ELR (cell line): ENCODE results near the gene PTRH1.

Source experiments
- DNase-seq: peaks from one replicate; pipeline ENCODE4 v3.0.0-alpha.2; 2015; ENCODE audit warnings: low read depth

The PTRH1 gene

GRCh38 chr9:127741831-127742434, 26.5 kb upstream of the PTRH1 start:
- DNase-seq, result peak; percentile 85

- DNase-seq, result no peak
These were observed 24.3 kb upstream of the PTRH1 start for GRCh38 chr9:127739614-127740330.

- no peak for DNase-seq
These were observed 23.2 kb upstream of the PTRH1 start for GRCh38 chr9:127738666-127739065.

DNA sequence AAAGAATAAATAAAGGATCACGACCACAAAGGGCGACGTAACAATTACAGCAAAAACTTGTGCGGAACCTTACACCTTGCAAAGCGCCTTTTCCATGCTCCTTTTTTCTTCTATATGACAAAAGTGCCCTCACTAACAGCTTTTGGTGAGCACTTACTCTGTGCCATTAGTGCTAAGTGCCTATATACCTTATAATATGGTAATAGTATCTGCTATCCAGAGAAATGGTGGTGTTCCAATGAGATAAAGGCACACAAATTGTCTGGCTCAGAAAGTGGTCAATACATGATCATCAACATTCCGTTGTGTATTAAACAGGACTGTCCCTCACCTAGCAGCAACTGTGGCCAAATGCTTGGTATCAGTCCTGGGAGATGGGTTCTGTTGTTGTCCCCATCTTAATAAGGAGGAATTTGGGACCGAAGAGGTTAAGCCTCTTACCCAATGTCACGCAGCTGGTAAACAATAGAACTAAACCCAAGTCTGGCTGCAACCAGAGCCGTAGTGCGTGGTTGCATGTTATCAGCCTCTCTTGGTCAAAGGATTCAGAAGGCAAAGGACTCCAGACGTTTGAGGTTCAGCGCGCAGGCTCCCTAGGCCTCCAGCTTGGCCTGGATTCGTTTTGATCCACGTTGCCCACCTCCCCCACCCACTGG, 20.2 kb upstream of the PTRH1 start:
- DNase-seq, result no peak

- peak; percentile 98 for DNase-seq
These were observed 19.5 kb upstream of the PTRH1 start, which contains the start of gene TOR2A for GRCh38 chr9:127734747-127735529. TSS of gene TOR2A (minus strand) at chr9:127735294. CDS start at chr9:127735270, 24 bp downstream.

- DNase-seq, result no peak
These were observed 18.8 kb upstream of the PTRH1 start for GRCh38 chr9:127734247-127734746.

- DNase-seq, result no peak
These were observed 18.2 kb upstream of the PTRH1 start for GRCh38 chr9:127733614-127734013.

GRCh38 chr9:127732444-127732843, 17.0 kb upstream of the PTRH1 start:
- DNase-seq, result no peak

DNA sequence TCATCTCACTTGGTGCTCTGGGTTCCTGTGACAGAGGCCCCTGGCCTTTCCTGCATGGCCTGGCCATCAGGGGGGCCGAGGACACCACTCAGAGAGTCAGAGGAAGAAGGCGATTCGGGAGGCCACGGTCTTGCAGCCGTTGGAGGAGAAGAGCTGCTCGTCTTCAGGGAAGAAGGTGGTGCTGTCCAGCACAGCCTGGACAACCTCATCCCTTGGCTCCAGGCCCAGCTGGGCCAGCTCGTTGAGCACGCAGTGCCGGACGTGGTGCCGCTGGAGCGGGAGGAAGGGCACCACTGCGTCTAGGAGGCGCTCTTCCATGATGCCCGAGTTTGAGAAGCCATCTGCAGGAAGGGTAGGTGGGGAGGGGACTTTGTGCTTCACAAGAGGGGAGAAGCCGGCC, 16.5 kb upstream of the PTRH1 start:
- DNase-seq, result no peak

DNA sequence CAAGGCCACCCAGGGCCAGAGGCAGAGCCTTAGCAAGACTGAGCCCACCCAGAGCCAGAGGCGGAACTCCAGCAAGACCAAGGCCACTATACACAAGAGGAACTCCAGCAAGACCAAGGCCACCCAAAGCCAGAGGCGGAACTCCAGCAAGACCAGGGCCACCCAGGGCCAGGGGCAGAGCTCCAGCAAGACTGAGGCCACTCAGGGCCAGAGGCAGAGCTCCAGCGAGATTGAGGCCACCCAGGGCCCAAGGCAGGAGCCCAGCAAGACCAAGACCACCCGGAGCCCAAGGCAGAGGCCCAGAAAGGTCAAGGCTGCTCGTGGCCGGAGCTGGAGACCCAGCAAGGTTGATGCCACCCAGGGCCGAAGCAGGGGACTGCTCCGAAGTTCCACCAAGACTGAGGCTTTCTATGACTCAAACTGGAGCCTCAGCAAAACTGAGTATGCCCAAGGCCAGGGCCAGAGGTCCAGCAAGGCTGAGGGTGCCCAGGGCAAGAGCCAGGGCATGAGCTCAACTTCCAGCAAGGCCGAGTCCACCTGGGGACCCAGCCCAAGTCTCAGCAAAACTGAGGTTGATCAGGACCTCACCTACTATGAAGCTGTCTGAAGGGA, 15.4 kb upstream of the PTRH1 start:
- no peak for DNase-seq

DNA sequence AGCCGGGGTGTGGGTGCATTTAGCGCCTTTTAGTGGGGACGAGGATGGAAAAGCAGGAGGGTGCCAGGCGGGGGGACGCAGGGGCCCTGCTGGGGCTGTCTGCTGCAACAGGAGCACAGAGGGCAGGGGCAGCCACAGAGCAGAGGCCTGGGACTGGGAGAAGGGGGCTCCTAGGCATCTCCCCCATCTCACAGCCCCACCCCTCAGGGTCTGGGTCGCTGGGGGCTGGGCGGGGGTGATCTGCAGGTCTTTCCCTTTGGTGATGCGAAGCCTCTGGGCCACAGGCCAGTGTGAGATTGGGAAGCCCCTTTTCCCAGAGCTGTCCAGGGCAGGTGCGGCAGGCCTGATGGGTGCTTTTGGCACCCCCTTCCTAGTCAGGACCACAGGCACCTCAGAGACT, 14.8 kb upstream of the PTRH1 start:
- no peak for DNase-seq

DNA sequence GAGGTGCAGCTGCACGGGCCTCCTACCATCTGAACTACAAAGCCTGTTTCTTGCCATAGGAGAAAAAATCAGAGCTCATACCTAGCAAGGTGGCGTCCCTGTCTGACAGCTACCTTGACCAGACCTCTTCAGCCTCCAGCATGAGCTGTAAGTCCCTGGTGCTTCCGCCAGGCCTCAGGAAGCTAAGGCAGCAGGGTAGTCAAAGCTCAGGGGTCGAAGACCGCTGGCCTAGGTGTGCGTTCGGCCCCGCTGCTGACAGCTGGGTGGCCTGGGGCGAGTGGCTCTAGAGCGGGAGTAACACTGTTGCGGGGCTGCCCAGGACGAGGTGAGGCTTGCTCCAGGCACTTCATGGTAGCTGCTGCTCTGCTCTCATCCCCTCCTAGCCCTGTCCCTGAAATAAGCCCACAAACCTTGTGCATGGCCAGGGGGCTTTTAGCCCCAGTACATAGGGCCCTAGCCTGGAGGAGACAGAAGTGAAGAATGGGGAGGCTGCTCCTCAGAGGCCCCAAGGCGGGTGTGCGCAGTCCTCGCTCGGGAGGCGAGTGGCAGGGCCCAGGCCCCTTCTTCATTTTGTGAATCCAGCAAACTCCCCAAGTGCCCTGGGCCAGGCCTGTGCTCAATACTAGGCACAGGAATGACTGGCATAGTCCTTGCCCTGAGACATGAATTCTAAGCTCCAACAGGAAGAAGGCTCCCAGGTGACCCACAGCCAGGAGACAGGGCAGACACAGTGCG, 14.2 kb upstream of the PTRH1 start:
- no peak for DNase-seq

DNA sequence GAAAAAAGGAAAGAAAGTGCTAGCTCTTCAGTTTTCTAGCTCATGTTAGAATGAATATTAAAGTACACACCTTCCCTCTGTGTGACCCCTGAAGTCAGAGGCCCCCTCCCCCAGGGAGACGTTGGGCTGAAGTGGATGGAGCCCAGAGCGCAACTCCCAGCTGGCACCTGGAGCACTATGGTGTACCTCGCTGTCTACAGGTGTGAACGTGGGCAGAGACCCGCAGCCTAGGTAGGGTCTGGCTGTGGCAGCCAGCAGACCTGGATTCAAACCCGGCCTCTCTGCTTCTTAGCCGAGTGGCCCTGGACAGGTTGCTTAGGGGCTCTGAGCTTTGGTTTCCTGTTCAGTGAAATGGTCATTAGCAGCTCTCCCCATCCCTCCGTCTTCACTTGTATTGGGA, 13.3 kb upstream of the PTRH1 start:
- DNase-seq, result no peak

- DNase-seq, result no peak
These were observed 11.4 kb upstream of the PTRH1 start for GRCh38 chr9:127726871-127727270.

DNA sequence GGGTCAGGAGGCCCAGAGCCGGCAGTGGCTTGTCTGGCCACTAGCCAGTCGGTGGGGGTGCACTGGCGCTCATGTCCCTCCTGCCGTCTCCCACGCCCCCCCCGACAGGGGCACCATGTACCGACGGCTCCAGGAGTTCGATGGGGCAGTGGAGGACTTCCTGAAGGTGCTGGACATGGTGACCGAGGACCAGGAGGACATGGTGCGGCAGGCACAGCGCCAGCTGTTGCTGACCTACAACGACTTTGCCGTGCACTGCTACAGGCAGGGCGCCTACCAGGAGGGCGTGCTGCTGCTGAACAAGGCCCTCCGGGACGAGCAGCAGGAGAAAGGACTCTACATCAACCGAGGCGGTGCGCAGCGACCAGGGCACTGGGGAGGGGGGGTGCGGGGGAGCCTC, 8.5 kb upstream of the PTRH1 start:
- DNase-seq, result no peak

GRCh38 chr9:127723444-127723843, 8.0 kb upstream of the PTRH1 start:
- peak; percentile 73 for DNase-seq

- DNase-seq, result no peak
These were observed 7.5 kb upstream of the PTRH1 start for GRCh38 chr9:127723013-127723412.

GRCh38 chr9:127722055-127722745, 6.7 kb upstream of the PTRH1 start:
- no peak for DNase-seq

DNA sequence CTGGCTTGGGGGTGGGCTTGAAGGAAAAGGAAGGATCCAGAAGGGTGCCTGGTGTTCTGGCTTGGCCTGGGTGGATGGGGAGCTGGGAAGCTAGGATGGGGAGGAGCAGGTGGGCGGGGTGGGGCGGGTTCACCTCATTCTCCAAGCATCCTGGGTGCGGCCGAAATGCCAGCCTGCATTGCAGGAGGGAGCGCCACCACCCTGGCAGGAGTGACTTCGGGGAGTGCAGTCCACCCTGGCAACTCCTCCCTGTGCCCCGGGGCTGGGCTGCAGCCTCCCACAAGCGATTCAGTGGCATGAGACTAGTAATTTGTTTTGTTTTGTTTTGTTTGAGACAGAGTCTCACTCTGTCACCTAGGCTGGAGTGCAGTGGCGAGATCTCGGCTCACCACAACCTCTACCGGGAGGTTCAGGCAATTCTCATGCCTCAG, 5.9 kb upstream of the PTRH1 start:
- no peak for DNase-seq

DNA sequence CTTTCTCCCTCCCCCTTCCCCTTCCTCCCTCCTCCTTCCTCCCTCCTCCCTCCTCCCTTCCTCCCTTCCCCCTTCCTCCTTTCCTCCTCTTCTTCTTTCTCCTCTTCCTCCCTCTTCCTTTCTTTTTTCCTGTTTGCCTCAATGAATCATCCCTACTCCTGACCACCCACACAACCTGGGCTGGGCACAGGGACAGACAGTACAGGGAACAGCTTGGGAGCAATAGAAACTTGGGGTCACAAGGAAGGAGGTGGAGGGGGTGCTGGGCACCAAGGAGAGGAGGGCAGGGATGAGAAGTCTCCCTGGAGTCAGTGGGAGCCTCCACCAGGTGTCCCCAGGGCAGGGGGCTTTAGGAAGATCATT, 5.4 kb upstream of the PTRH1 start:
- DNase-seq, result no peak
